A549 (cell line): Measurements from ENCODE around the gene ORC6. TPM values are rescaled to one million over a fixed set of nuclear protein-coding genes. Genes with fewer than 3 reads are reported as not detected.

Source experiments
- ATAC-seq, 2 experiments: fragments of 200-7000 bp in 1 of 2; fragments of >200 bp in 1 of 2; cut with Nextera tagmentation in 1 of 2; cut with Tn5 transposase in 1 of 2; 3 replicates each; pipeline versions ENCODE4 v1.8.0 to v1.9.1; 2018 to 2020; ENCODE audit warnings: mild to moderate bottlenecking in 1 of 2, moderate library complexity in 1 of 2
- CTCF ChIA-PET: fragments of 300-600 bp; sonication (Branson Sonifier 250); formaldehyde crosslinking; extraction: SDS; loops from one replicate; lab custom pipeline; 2021; ENCODE audit warnings: antibody characterized with exemption, inconsistent platforms; lab: Yijun Ruan, JAX
- POLR2A ChIA-PET: fragments of 350-600 bp; formaldehyde crosslinking; extraction: SDS; loops from one replicate; lab custom pipeline; 2021; ENCODE audit warnings: antibody characterized with exemption, inconsistent platforms; lab: Yijun Ruan, JAX
- DNase-seq, 2 experiments: peaks; one replicate each; pipeline versions ENCODE4 v3.0.0 to v3.0.0-alpha.2; 2011 to 2016; ENCODE audit warnings: low read depth in 1 of 2, low spot score in 1 of 2
- FAIRE-seq: peaks from 2 replicates; lab custom pipeline; 2011; peaks lifted over from hg19 to GRCh38; lab: Jason Lieb, UNC
- H3K27ac ChIP-seq, 2 experiments: fragments of >200 bp; sonication (Bioruptor Twin); formaldehyde crosslinking; 3 replicates each; pipeline ENCODE4 v1.5.1; 2016 to 2017
- H3K4me1 ChIP-seq: fragments of >200 bp; sonication (Bioruptor Twin); formaldehyde crosslinking; 3 replicates; pipeline ENCODE4 v1.6.1; 2016
- H3K4me2 ChIP-seq: fragments of >200 bp; sonication (Bioruptor Twin); formaldehyde crosslinking; 3 replicates; pipeline ENCODE4 v1.6.1; 2016
- H3K4me3 ChIP-seq: fragments of >200 bp; sonication (Bioruptor Twin); formaldehyde crosslinking; 3 replicates; pipeline ENCODE4 v1.5.1; 2016
- H3K9me3 ChIP-seq: fragments of >200 bp; sonication (Bioruptor Twin); formaldehyde crosslinking; 3 replicates; pipeline ENCODE4 v1.6.1; 2016
- BHLHE40 ChIP-seq: IDR thresholded peaks from 2 replicates; pipeline ENCODE4 v1.6.1; 2012; ENCODE audit warnings: low read depth, low read length, inconsistent platforms
- CBX2 ChIP-seq: fragments of 200-600 bp; sonication (generic); IDR thresholded peaks from 2 replicates; pipeline ENCODE4 v1.6.1; 2016; ENCODE audit warnings: low read depth, mild to moderate bottlenecking, borderline replicate concordance
- EP300 ChIP-seq, 2 experiments: fragments of >200 bp; sonication (Bioruptor Twin); formaldehyde crosslinking; IDR thresholded peaks; 2 replicates in 1 of 2; 3 replicates in 1 of 2; pipeline ENCODE4 v1.6.1; 2016 to 2017
- FOXS1 ChIP-seq: fragments of 250-450 bp; sonication (Bioruptor Pico); IDR thresholded peaks from 2 replicates; pipeline ENCODE4 v1.5.0; 2020; ENCODE audit warnings: mild to moderate bottlenecking, moderate library complexity
- HEYL ChIP-seq: fragments of 250-450 bp; sonication (Bioruptor Pico); IDR thresholded peaks from 2 replicates; pipeline ENCODE4 v1.8.0; 2021; ENCODE audit warnings: mild to moderate bottlenecking, moderate library complexity
- HOXA7 ChIP-seq: fragments of 250-450 bp; sonication (Bioruptor Pico); IDR thresholded peaks from 2 replicates; pipeline ENCODE4 v1.5.0; 2020; ENCODE audit warnings: mild to moderate bottlenecking, moderate library complexity
- KDM5A ChIP-seq: fragments of 200-600 bp; sonication (generic); IDR thresholded peaks from 2 replicates; pipeline ENCODE4 v1.6.1; 2016; ENCODE audit warnings: antibody characterized with exemption, mild to moderate bottlenecking
- MAFK ChIP-seq: fragments of 450-650 bp; IDR thresholded peaks from 2 replicates; pipeline ENCODE4 v1.6.1; 2014; ENCODE audit not compliant: partially characterized antibody
- MYC ChIP-seq: IDR thresholded peaks from 2 replicates; pipeline ENCODE4 v1.6.1; 2012; ENCODE audit warnings: mild to moderate bottlenecking, inconsistent platforms, low read length, improper control_type of control experiment, borderline replicate concordance
- NPAS2 ChIP-seq: fragments of 250-450 bp; sonication (Bioruptor Pico); IDR thresholded peaks from 2 replicates; pipeline ENCODE4 v1.8.0; 2022; ENCODE audit warnings: mild to moderate bottlenecking, moderate library complexity, borderline replicate concordance
- POLR2AphosphoS2 ChIP-seq: conservative IDR thresholded peaks from 2 replicates; pipeline ENCODE4 v1.6.1; 2012; ENCODE audit warnings: low read length, improper control_type of control experiment, inconsistent platforms
- REST ChIP-seq: fragments of 200-600 bp; sonication (generic); IDR thresholded peaks from 2 replicates; pipeline ENCODE4 v1.6.1; 2016; ENCODE audit warnings: antibody characterized with exemption, mild to moderate bottlenecking, moderate library complexity
- SMC3 ChIP-seq: fragments of >200 bp; sonication (Bioruptor Twin); formaldehyde crosslinking; IDR thresholded peaks from 3 replicates; pipeline ENCODE4 v1.6.1; 2018; ENCODE audit warnings: inconsistent platforms
- TFCP2L1 ChIP-seq: fragments of 250-450 bp; sonication (Bioruptor Pico); IDR thresholded peaks from 2 replicates; pipeline ENCODE4 v1.5.0; 2021; ENCODE audit warnings: mild to moderate bottlenecking
- WGBS: methylation state at CpG from one replicate; pipeline ENCODE4 v1.1.6; 2017; ENCODE audit errors: missing lambda C conversion rate; 5-methylcytosine and 5-hydroxymethylcytosine counted together
- polyA plus RNA-seq, 4 experiments: library from polyadenylated mRNA; depleted of rRNA in 3 of 4; stranded (reverse); fragments of >200 nt; fragmentation: RNase III in 1 of 4; extraction: RNeasy Plus Mini Kit Qiagen cat#74134 plus additional on column Dnase treatment in 1 of 4; gene quantifications; 2 replicates in 3 of 4; 3 replicates in 1 of 4; pipeline ENCODE4 v1.2.3, GENCODE V29; 2011 to 2017
- TF ChIP-seq, protein P1 (sequence below): IDR thresholded peaks from 2 replicates; pipeline ENCODE4 v1.6.1; 2012; ENCODE audit warnings: low read depth, borderline replicate concordance
- TF ChIP-seq, protein P2 (sequence below): fragments of >200 bp; sonication (Bioruptor Twin); formaldehyde crosslinking; IDR thresholded peaks from 3 replicates; pipeline ENCODE4 v1.6.1; 2016

ORC6 gene
- polyA plus RNA-seq, 2 of the 4 experiments (the other 2 are of a cell fraction): 35.0 to 44.5 TPM

DNA sequence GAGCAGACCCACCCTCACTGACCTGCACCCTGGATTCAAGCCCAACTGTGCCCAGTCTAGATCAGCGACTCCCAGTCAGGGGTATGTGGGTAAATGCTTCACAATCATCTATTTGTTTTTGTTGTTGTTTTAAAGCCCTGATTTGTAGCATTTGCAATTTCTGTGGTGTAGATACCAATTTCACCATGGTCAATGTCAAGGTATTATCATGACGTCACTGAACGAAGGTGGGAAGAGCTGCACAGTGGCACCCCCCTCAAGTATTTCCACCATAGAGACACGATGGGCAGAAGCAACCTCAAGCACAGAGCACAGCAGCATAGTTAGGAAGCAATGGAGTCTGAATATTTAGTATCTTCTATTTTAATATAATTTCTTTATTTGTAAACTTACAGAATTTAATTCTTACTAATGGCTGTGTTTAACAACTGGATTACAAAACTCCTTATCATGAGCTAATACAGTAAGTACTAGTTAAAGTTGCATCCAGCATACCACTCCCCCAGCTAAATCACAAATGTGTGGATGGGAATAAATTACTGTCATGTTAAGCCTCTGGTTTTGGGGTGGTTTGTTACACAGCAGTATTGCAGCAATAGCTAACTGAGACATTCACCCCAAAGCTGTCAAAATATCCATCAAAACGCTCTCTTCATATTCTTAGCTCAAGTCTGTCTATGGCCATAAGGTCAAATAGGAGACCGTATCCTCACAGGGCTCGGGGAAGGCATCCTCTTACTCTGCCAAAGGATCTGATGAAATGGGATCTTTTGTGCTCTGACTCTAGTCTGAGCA, 25.5 kb downstream of the ORC6 start (continued):
- TF ChIP-seq, protein P1, sequence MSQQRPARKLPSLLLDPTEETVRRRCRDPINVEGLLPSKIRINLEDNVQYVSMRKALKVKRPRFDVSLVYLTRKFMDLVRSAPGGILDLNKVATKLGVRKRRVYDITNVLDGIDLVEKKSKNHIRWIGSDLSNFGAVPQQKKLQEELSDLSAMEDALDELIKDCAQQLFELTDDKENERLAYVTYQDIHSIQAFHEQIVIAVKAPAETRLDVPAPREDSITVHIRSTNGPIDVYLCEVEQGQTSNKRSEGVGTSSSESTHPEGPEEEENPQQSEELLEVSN: no peak
- no peak for TF ChIP-seq MAFK
- TF ChIP-seq SMC3: no peak
- TF ChIP-seq, all 56 proteins: peak for 0

- 73% methylated on average over 6 of the region's 6 CpGs for WGBS
- H3K4me3 ChIP-seq: no peak overlapping the region
- no peak overlapping the region for H3K27ac ChIP-seq
- ChIA-PET CTCF (interaction anchor here (1.9 kb wide), 1 partner anchor 16 kb away, joined by 4 read pairs; no protein-coding TSS in a partner anchor), POLR2A (no interaction called here)
- FAIRE-seq (no peak), ATAC-seq (no peak), DNase-seq (no peak)
- H3K9me3 ChIP-seq: no peaks in the 10 kb centered on the region
- H3K4me1 ChIP-seq: no peaks in the 10 kb centered on the region
- no peak overlapping the region for H3K4me2 ChIP-seq
- TF ChIP-seq TFCP2L1 (CRISPR knock-in tag): no peak
- TF ChIP-seq POLR2AphosphoS2: no peak
- TF ChIP-seq HEYL (CRISPR knock-in tag): no peak
- TF ChIP-seq MAFK: no peak
- TF ChIP-seq EP300 (IDR thresholded peaks at IDR 0.05): no peak
- no peak for TF ChIP-seq CBX2
- no peak for TF ChIP-seq MYC
- TF ChIP-seq, protein P2, sequence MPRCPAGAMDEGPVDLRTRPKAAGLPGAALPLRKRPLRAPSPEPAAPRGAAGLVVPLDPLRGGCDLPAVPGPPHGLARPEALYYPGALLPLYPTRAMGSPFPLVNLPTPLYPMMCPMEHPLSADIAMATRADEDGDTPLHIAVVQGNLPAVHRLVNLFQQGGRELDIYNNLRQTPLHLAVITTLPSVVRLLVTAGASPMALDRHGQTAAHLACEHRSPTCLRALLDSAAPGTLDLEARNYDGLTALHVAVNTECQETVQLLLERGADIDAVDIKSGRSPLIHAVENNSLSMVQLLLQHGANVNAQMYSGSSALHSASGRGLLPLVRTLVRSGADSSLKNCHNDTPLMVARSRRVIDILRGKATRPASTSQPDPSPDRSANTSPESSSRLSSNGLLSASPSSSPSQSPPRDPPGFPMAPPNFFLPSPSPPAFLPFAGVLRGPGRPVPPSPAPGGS: no peak
- TF ChIP-seq KDM5A: no peak
Observed at GRCh38 chr16:46715769-46716305, 26.4 kb downstream of the ORC6 start.

DNA sequence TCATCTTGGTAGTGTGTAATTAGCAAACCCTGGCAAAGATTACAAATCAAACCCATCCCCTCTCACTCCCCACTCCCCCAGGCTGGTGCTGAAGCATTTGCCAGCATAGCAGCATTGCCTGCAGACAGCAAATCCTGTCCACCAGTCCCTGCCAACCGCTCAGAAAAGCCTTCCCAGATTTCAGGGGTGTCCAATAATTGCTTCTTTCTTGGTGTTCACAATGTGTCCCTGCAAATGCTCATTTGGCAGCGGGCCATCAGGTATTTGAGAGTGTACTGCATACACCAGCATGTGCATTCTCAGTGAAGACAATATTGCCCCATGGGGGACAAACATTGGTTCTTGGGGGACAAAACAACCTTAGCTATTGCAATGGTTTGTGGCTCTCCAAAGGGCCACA, 28.2 kb downstream of the ORC6 start:
- WGBS: 19% methylated on average over 2 of the region's 2 CpGs
- ATAC-seq (no peak), FAIRE-seq (no peak), DNase-seq (no peak)
- Histone ChIP-seq H3K4me2 (no peak overlapping the region), H3K27ac (no peak overlapping the region), H3K4me1 (no peaks in the 10 kb centered on the region), H3K4me3 (no peak overlapping the region), H3K9me3 (no peaks in the 10 kb centered on the region)
- ChIA-PET CTCF (no interaction called here), POLR2A (no interaction called here)
- TF ChIP-seq HOXA7: no peak
- no peak for TF ChIP-seq FOXS1 (CRISPR knock-in tag)
- TF ChIP-seq POLR2AphosphoS2: no peak
- no peak for TF ChIP-seq SMC3
- TF ChIP-seq NPAS2 (CRISPR knock-in tag): no peak
- TF ChIP-seq REST: no peak
- TF ChIP-seq BHLHE40: no peak
